Esophagus squamous epithelium (tissue), 5 donors: ENCODE measurements around the gene TNS1. TPM values are rescaled to one million over a fixed set of nuclear protein-coding genes. Genes with fewer than 3 reads are reported as not detected.

ENCODE experiments used
- DNase-seq: peaks from one replicate; lab custom pipeline; 2025; lab: John Stamatoyannopoulos, UW
- H3K27ac ChIP-seq, 4 donors: fragments of 200-600 bp; sonication (generic); one replicate each; pipeline ENCODE4 v1.5.1; 2016 to 2019; ENCODE audit warnings: mild to moderate bottlenecking in 1 of 4
- H3K27me3 ChIP-seq, 4 donors: fragments of 200-600 bp; sonication (generic); 1 replicate in 3 of 4; 2 replicates in 1 of 4; pipeline versions ENCODE4 v1.5.1 to v1.6.0; 2017 to 2021; ENCODE audit warnings: antibody characterized with exemption in 1 of 4
- H3K36me3 ChIP-seq, 3 donors: fragments of 200-600 bp; sonication (generic); one replicate each; pipeline ENCODE4 v1.5.1; 2016 to 2019
- H3K4me1 ChIP-seq, 3 donors: fragments of 200-600 bp; sonication (generic); one replicate each; pipeline ENCODE4 v1.5.1; 2017 to 2019
- H3K4me3 ChIP-seq, 4 donors: fragments of 200-600 bp; sonication (generic); 1 replicate in 3 of 4; 2 replicates in 1 of 4; pipeline ENCODE4 v1.5.1; 2016 to 2019; ENCODE audit warnings: mild to moderate bottlenecking in 2 of 4, moderate library complexity in 1 of 4
- H3K9me3 ChIP-seq, 3 donors: fragments of 200-600 bp; sonication (generic); one replicate each; pipeline ENCODE4 v1.5.1; 2016 to 2019
- POLR2A ChIP-seq, 4 donors: fragments of 450-650 bp; IDR thresholded peaks; one replicate each; pipeline ENCODE4 v1.6.1; 2017; ENCODE audit warnings: antibody characterized with exemption in 4 of 4, mild to moderate bottlenecking in 4 of 4, moderate library complexity in 3 of 4
- WGBS, 2 donors: methylation state at CpG; one replicate each; pipeline ENCODE4 v1.1.5; 2018; 5-methylcytosine and 5-hydroxymethylcytosine counted together
- intact Hi-C: fragments of 100-400 bp; cut with DNase I; formaldehyde crosslinking; loops from one replicate; pipeline ENCODE4 v1.15.0; 2022
- total RNA-seq, 4 donors: library from RNA; depleted of rRNA; stranded (reverse); fragments of >200 nt; gene quantifications; one replicate each; pipeline ENCODE4 v1.1.0, GENCODE V29; 2016
- TF ChIP-seq, protein P1 (sequence below), 6 experiments: fragments of 450-650 bp in 4 of 6; fragments of 200-600 bp in 2 of 6; sonication (generic) in 2 of 6; IDR thresholded peaks; one replicate each; pipeline ENCODE4 v1.5.1; 2016 to 2019; ENCODE audit warnings: antibody characterized with exemption in 6 of 6, mild to moderate bottlenecking in 4 of 6, moderate library complexity in 4 of 6
- donor health status: DM: yes; HTN: yes; CAD: no.

Gene TNS1
- total RNA-seq, 4 donors from 2014 or later = 34.7 to 201 (median 59.2) TPM

DNA sequence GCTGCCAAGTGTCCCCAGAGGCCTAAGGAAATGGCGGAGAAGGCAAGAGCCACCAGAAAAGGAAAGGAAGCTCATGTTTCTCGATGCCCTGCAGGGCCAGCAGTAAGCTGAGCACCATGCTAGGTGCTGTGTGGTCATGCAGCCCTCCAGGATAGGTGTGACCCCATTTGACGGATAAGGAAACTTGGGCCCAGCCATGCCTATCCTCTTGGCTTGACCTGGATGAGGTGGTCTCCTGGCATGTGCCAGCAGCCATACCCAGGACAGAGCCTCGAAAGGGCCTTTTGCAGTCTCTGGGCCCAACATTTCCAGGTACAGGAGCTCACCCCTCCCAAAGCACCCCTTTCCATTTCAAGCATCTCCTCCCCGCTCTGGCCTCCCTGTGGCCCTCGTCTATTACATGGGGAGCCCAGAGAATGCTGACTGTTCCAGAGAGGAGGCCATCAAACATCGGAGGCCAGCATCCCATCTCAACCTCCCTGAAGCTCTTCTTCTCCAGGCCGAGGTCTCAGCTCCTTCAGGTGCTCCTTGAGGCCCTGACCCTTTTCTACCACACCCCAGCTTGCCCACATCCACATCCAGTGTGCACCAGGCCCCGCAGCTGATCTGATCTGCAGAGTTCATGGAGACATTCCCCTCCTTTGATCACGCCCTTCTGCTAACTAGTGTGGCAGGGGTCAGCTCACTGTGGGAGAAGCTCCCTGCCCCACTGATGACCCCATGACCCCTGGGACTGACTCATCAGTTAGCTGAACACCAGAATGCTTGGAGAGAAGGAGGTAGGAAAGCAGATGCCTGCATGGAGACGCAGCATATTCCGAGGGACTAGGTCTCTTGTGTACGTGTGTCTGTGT, 208.4 kb downstream of the TNS1 start:
- Histone ChIP-seq H3K27me3 (no peaks in the 10 kb centered on the region), H3K9me3 (no peaks in the 10 kb centered on the region), H3K4me1 (peaks cover 0 to 47% (median 6%) of the 10 kb centered on the region in 3 donors), H3K27ac (no peak overlapping the region), H3K36me3 (no peaks in the 10 kb centered on the region), H3K4me3 (no peak overlapping the region)
- no peak for DNase-seq
- WGBS, 2 donors = 80 to 84% methylated on average over 11 to 12 of the region's 13 CpGs
- TF ChIP-seq, protein P1, sequence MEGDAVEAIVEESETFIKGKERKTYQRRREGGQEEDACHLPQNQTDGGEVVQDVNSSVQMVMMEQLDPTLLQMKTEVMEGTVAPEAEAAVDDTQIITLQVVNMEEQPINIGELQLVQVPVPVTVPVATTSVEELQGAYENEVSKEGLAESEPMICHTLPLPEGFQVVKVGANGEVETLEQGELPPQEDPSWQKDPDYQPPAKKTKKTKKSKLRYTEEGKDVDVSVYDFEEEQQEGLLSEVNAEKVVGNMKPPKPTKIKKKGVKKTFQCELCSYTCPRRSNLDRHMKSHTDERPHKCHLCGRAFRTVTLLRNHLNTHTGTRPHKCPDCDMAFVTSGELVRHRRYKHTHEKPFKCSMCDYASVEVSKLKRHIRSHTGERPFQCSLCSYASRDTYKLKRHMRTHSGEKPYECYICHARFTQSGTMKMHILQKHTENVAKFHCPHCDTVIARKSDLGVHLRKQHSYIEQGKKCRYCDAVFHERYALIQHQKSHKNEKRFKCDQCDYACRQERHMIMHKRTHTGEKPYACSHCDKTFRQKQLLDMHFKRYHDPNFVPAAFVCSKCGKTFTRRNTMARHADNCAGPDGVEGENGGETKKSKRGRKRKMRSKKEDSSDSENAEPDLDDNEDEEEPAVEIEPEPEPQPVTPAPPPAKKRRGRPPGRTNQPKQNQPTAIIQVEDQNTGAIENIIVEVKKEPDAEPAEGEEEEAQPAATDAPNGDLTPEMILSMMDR (IDR thresholded peaks at IDR 0.05) = no peak
- TF ChIP-seq POLR2A (IDR thresholded peaks at IDR 0.05) = no peak
- intact Hi-C loops = no loop called here

DNA sequence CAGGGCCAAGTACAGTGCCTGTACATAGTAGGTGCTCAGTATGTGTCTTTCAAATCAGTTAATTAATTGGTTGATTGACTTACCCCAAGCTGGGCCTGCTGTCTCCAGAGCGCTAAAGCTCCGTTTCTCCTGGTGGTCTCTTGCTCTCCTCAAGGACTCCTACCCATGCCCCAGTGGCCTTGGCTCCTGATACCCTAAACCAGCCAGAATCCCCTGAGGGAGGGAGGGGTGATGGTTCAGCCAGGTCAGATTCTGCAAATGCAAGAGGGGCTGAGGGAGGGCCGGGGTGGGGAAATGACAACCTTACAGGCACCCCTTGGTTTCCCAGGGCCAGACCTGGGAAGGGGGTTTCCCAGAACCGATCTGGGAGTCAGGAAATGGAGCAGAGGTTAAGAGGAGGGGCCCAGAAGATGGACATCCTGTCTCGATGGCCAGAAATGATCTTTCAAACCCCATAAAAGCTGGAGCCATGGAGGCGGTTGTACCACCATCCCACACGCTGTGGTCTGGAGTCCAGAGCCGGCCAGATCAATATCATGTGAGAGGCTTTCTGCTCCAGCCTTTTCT, 209.1 kb downstream of the TNS1 start:
- Histone ChIP-seq H3K4me3 (no peak overlapping the region), H3K27me3 (no peaks in the 10 kb centered on the region), H3K36me3 (no peaks in the 10 kb centered on the region), H3K9me3 (no peaks in the 10 kb centered on the region), H3K27ac (peak overlapping the region in 1 of 4 donors; percentile 1), H3K4me1 (peaks cover 0 to 45% (median 6%) of the 10 kb centered on the region in 3 donors)
- DNase-seq = no peak
- WGBS, 2 donors = 61 to 64% methylated on average over 5 to 6 of the region's 8 CpGs
- TF ChIP-seq, protein P1 (IDR thresholded peaks at IDR 0.05) = no peak
- intact Hi-C loops = no loop called here

DNA sequence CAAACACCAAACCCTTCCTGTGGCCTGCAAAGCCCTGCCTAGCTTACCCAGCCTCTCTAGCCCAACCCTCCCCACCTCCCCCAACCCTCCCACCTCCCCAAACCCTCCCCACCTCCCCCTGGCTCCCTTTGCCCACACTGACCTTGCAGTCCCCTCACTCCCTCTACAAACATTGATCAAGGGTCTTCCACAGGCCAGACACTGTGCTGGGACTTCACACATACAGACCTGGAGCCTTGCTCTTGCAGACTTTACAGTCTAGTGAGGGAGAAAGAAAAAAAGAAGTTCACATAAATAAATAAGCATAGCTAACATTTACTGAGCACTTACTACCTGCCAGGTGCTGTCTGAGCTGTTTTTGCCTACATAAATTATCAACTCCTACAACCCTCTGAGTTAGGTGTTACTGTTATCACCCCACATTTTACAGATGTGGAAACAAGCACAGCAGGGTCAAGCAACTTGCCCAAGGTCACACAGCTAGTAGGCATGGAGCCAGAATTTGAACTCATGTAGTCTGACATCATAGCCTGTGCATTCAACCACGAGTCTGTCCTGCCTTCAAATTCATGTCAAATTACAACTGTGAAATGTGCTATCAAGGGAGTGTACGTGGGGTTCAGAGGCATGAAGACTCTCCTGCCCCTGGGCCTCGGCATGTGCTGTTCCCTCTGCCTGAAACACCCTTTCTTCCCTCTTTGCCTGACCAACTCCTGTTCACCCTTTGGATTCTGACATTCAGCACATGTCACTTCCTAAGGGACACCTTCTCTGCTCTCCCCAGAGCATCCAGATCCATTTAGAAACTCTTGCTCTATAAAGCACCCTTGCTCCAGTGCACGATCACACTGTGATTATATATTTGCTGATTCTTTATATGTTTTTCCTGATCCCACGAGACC, 209.9 kb downstream of the TNS1 start:
- no peak overlapping the region for H3K4me3 ChIP-seq
- TF ChIP-seq POLR2A (IDR thresholded peaks at IDR 0.05) = no peak
- TF ChIP-seq, protein P1 (IDR thresholded peaks at IDR 0.05) = no peak
- DNase-seq = no peak
- intact Hi-C loops = no loop called here
- H3K27ac ChIP-seq = peak overlapping the region in 1 of 4 donors; percentile 1
- peaks cover 0 to 37% (median 6%) of the 10 kb centered on the region in 3 donors for H3K4me1 ChIP-seq
- WGBS, 2 donors = 59 to 67% methylated on average over 5 of the region's 5 CpGs
- no peaks in the 10 kb centered on the region for H3K27me3 ChIP-seq
- peaks cover 0 to 2% (median 0%) of the 10 kb centered on the region in 3 donors for H3K36me3 ChIP-seq
- H3K9me3 ChIP-seq = no peaks in the 10 kb centered on the region

DNA sequence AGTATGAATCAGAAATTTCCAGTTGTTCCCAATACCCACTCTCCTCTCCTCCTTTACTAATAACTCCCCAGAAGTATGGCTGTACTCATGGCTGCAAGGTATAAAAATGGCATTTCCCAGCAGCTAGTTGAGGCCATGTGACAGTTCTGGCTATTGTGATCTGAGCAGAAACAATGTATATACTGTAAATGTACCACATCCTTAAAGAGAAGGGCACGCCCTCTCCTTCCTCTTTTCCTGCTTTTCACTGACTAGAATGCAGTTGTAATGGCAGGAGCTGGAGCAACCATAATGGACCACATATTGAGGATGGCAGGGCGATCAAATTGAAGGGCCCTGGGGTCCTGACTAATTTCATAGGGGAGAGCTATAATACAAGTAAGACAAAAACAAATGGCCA, 211.2 kb downstream of the TNS1 start:
- WGBS, 2 donors = 78 to 79% methylated on average over 1 to 2 of the region's 2 CpGs
- TF ChIP-seq, protein P1 (IDR thresholded peaks at IDR 0.05) = no peak
- TF ChIP-seq POLR2A (IDR thresholded peaks at IDR 0.05) = no peak
- intact Hi-C loops = no loop called here
- peak overlapping the region in 1 of 4 donors; percentile 57 for H3K27ac ChIP-seq
- H3K9me3 ChIP-seq = no peaks in the 10 kb centered on the region
- H3K4me1 ChIP-seq = peaks cover 0 to 26% (median 6%) of the 10 kb centered on the region in 3 donors
- H3K36me3 ChIP-seq = peaks cover 0 to 11% (median 0%) of the 10 kb centered on the region in 3 donors
- no peak for DNase-seq
- no peaks in the 10 kb centered on the region for H3K27me3 ChIP-seq
- no peak overlapping the region for H3K4me3 ChIP-seq
